Epithelial cell of proximal tubule (primary cell): Measurements from ENCODE around the gene COL4A6. TPM values are rescaled to one million over a fixed set of nuclear protein-coding genes. Genes with fewer than 3 reads are reported as not detected.
"Not testable (repeated sequence)": the region's sequence is repeated elsewhere in the genome, so short reads cannot be mapped to it uniquely, and the experiment has no call there.

ENCODE experiments used
- DNase-seq: peaks from one replicate; pipeline ENCODE4 v3.0.0-alpha.2; 2011; ENCODE audit warnings: low read depth
- H3K4me3 ChIP-seq: 2 replicates; pipeline ENCODE4 v1.5.1; 2011; ENCODE audit warnings: low read depth, mild to moderate bottlenecking, low read length
- CTCF ChIP-seq: conservative IDR thresholded peaks from 2 replicates; pipeline ENCODE4 v1.5.1; 2012; ENCODE audit warnings: low read depth, mild to moderate bottlenecking, low read length
- total RNA-seq: library from RNA; depleted of rRNA; stranded (reverse); fragments of >200 nt; gene quantifications from 2 replicates; pipeline ENCODE4 v1.2.3, GENCODE V29; 2015

The COL4A6 gene
- total RNA-seq, 1 donor from 2014 or later, result 2.0 TPM

DNA sequence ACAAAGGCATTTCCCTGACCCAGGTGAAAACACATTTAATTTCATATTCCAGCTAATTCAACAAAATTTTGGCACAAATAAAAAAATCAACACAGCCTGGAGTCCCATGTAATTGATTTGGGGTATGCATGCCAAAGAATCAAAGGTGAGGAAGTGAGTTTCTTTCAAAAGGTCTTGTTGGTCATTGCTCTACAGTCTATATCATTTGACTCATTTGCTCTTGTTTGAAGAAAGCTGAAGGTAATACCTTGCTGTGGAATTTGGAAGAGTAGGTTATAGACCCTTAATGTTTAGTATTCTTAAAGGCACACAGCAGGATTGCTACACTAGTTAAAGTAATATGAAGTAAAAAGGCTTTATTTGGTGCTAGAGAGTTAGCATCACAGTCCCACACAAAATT lies 25.4 kb downstream of the COL4A6 start:
- DNase-seq, result no peak
- H3K4me3 ChIP-seq, result no peak overlapping the region
- TF ChIP-seq CTCF, result no peak

- TF ChIP-seq CTCF, result no peak
- no peak overlapping the region for H3K4me3 ChIP-seq
- no peak for DNase-seq
Measured at GRCh38 chrX:108399418-108400165, 38.6 kb downstream of the COL4A6 start.

GRCh38 chrX:108397627-108398391 lies 40.4 kb downstream of the COL4A6 start:
- H3K4me3 ChIP-seq, result no peak overlapping the region
- TF ChIP-seq CTCF, result no peak
- DNase-seq, result no peak

- no peak for TF ChIP-seq CTCF
- no peak for DNase-seq
- no peak overlapping the region for H3K4me3 ChIP-seq
Measured at GRCh38 chrX:108396986-108397385, 41.2 kb downstream of the COL4A6 start.

DNA sequence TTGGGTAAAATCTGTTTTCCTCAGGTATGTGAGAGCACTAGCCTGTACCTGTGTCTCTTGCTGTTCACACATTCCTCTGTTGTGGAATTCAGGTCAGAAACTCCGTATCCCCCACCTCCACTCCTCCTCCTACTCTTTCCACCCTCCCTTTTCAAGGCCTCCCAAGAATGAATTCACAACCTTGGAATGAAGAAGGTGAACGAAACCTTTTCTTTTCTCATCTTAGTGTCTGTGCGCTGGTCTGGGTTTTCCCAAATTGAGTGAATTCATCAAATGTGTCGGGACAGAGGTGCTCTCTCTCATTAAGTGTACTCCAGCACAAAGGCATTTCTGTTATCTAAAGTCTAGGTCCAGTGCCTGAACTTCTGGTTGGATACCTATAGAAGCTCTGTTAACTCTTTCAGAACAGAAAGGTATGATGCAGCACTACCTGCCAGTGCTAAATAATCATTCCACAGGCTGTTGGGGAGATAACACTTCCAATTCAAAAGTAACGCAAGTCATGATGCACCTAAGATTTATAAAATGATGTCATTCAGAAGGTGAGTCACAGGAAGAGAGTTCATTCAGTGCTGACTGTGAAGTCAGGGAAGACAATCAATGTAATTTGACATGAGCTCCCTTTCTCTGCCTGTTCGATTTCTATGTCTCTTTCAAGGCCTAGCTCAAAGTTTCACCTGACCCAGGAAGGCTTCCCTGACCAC lies 41.9 kb downstream of the COL4A6 start:
- TF ChIP-seq CTCF, result no peak
- no peak for DNase-seq
- no peak overlapping the region for H3K4me3 ChIP-seq

DNA sequence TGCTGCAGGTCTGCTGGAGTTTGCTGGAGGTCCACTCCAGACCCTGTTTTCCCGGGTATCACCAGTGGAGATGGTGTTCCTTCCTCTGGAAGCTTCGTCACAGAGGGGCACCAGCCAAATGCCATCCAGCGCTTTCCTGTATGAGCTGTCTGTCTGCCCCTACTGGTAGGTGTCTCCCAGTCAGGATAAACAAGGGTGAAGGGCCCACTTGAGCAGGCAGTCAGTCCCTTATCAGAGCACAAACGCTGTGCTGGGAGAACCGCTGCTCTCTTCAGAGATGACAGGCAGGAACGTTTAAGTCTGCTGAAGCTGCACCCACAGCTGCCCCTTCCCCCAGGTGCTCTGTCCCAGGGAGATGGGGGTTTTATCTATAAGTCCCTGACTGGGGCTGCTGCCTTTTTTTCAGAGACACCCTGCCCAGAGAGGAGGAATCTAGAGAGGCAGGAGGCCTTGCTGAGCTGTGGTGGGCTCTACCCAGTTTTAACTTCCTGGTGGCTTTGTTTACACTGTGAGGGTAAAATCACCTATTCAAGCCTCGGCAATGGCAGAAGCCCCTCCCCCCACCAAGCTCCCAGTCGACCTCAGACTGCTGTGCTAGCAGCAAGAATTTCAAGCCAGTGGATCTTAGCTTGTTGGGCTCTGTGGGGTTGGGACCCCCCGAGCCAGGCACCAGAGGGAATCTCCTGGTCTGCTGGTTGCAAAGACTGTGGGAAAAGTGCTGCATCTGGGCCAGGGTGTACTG lies 47.1 kb downstream of the COL4A6 start:
- not testable (repeated sequence) for DNase-seq, H3K4me3 ChIP-seq

- H3K4me3 ChIP-seq, result no peak overlapping the region
- TF ChIP-seq CTCF, result no peak
Measured at GRCh38 chrX:108384783-108385182, 53.4 kb downstream of the COL4A6 start.

More at GRCh38 chrX:108384783-108385182, 53.4 kb downstream of the COL4A6 start:
- no peak for DNase-seq
